Measurements from ENCODE around the gene RGS7. TPM values are rescaled to one million over a fixed set of nuclear protein-coding genes. Genes with fewer than 3 reads are reported as not detected.

Gene RGS7
- total RNA-seq, 6 experiments from 2014 or later, result not detected

- Histone ChIP-seq H3K9me3 (no peaks in the 10 kb centered on the region), H3K27ac (no peak overlapping the region), H3K4me3 (no peak overlapping the region), H3K4me1 (no peaks in the 10 kb centered on the region), H3K36me3 (no peaks in the 10 kb centered on the region), H3K27me3 (no peaks in the 10 kb centered on the region)
- DNase-seq (no peak), ATAC-seq (no peak)
- intact Hi-C loops (cut with DNase I), result no loop called here
- TF ChIP-seq POLR2A (IDR thresholded peaks at IDR 0.05) (no peak), CTCF (IDR thresholded peaks at IDR 0.05) (no peak)
- 0% methylated on average over 1 of the region's 1 CpG for WGBS (ENCODE audit: insufficient coverage, low coverage, low lambda C conversion rate, missing lambda C conversion rate)
Measured at GRCh38 chr1:240914506-240914905, 442.5 kb downstream of the RGS7 start.

- H3K4me3 ChIP-seq, result no peak overlapping the region
- H3K9me3 ChIP-seq, result no peaks in the 10 kb centered on the region
- intact Hi-C loops (cut with DNase I), result no loop called here
- no peak for DNase-seq
- no peaks in the 10 kb centered on the region for H3K36me3 ChIP-seq
- no peak for ATAC-seq
- no peaks in the 10 kb centered on the region for H3K27me3 ChIP-seq
- 54% methylated on average over 4 of the region's 4 CpGs for whole genome bisulfite sequencing (ENCODE audit: insufficient coverage, low coverage, low lambda C conversion rate, missing lambda C conversion rate)
- H3K4me1 ChIP-seq, result no peaks in the 10 kb centered on the region
- TF ChIP-seq POLR2A (IDR thresholded peaks at IDR 0.05) (no peak), CTCF (IDR thresholded peaks at IDR 0.05) (no peak)
- H3K27ac ChIP-seq, result no peak overlapping the region
Measured at GRCh38 chr1:240912821-240913220, 444.2 kb downstream of the RGS7 start.

- WGBS (ENCODE audit: insufficient coverage, low coverage, low lambda C conversion rate, missing lambda C conversion rate), result 56% methylated on average over 12 of the region's 12 CpGs
- intact Hi-C loops (cut with DNase I), result no loop called here
- Histone ChIP-seq H3K4me1 (no peaks in the 10 kb centered on the region), H3K27ac (no peak overlapping the region), H3K4me3 (no peak overlapping the region), H3K27me3 (no peaks in the 10 kb centered on the region), H3K9me3 (no peaks in the 10 kb centered on the region), H3K36me3 (no peaks in the 10 kb centered on the region)
- no peak for TF ChIP-seq CTCF (IDR thresholded peaks at IDR 0.05)
- no peak for TF ChIP-seq POLR2A (IDR thresholded peaks at IDR 0.05)
- ATAC-seq (no peak), DNase-seq (no peak)
Measured at GRCh38 chr1:240909701-240910457, 447.1 kb downstream of the RGS7 start.

- Histone ChIP-seq H3K4me1 (no peaks in the 10 kb centered on the region), H3K27ac (no peak overlapping the region), H3K27me3 (no peaks in the 10 kb centered on the region), H3K4me3 (no peak overlapping the region), H3K36me3 (no peaks in the 10 kb centered on the region), H3K9me3 (no peaks in the 10 kb centered on the region)
- DNase-seq (no peak), ATAC-seq (no peak)
- intact Hi-C loops (cut with DNase I), result no loop called here
- no peak for TF ChIP-seq CTCF (IDR thresholded peaks at IDR 0.05)
- TF ChIP-seq POLR2A (IDR thresholded peaks at IDR 0.05), result no peak
Measured at GRCh38 chr1:240906477-240906876, 450.5 kb downstream of the RGS7 start.

Data from right lobe of liver (tissue), 6 donors.